Panc1 (cell line): ENCODE results near the gene CLK2. TPM values are rescaled to one million over a fixed set of nuclear protein-coding genes. Genes with fewer than 3 reads are reported as not detected.

Experiments
- ATAC-seq: fragments of 200-7000 bp; cut with Tn5 transposase; 2 replicates; pipeline ENCODE4 v1.9.1; 2020; ENCODE audit warnings: mild to moderate bottlenecking, moderate library complexity
- BruUV-seq: library from RNA; stranded (reverse); fragments of 400-500 nt; replicated peaks from 2 replicates; lab custom pipeline; 2021; lab: Mats Ljungman, UMichigan
- CTCF ChIA-PET: fragments of 300-600 bp; sonication (Branson Sonifier 250); formaldehyde crosslinking; loops from one replicate; lab custom pipeline; 2022; ENCODE audit warnings: antibody characterized with exemption; lab: Charles Lee
- POLR2A ChIA-PET: fragments of 300-600 bp; sonication (Branson Sonifier 250); formaldehyde crosslinking; loops from one replicate; lab custom pipeline; 2022; ENCODE audit warnings: antibody characterized with exemption; lab: Charles Lee
- DNase-seq: peaks from one replicate; pipeline ENCODE4 v3.0.0-alpha.2; 2010; ENCODE audit warnings: low read depth, low spot score
- H3K27ac ChIP-seq: 2 replicates; pipeline ENCODE4 v1.5.1; 2011; ENCODE audit warnings: mild to moderate bottlenecking, low read length, inconsistent platforms
- H3K27me3 ChIP-seq: fragments of 200-500 bp; sonication (Bioruptor generic); 2 replicates; pipeline ENCODE4 v1.6.0; 2014; ENCODE audit warnings: low read length, inconsistent platforms; ENCODE audit not compliant: control insufficient read depth, insufficient read depth
- H3K36me3 ChIP-seq: fragments of 200-500 bp; sonication (Bioruptor generic); 2 replicates; pipeline ENCODE4 v1.5.1; 2014; ENCODE audit warnings: inconsistent platforms, mild to moderate bottlenecking, low read length, moderate library complexity; ENCODE audit not compliant: control insufficient read depth, insufficient read depth
- H3K4me1 ChIP-seq: 2 replicates; pipeline ENCODE4 v1.5.1; 2011; ENCODE audit warnings: inconsistent platforms, mild to moderate bottlenecking, low read length, moderate library complexity; ENCODE audit not compliant: control insufficient read depth, insufficient read depth
- H3K4me3 ChIP-seq, 2 experiments: 2 replicates each; pipeline ENCODE4 v1.5.1; 2011 to 2012; ENCODE audit warnings: low read depth in 2 of 2, low read length in 2 of 2, mild to moderate bottlenecking in 2 of 2, inconsistent platforms in 1 of 2, moderate library complexity in 1 of 2
- H3K9me3 ChIP-seq: fragments of 200-500 bp; sonication (Bioruptor generic); 2 replicates; pipeline ENCODE4 v1.5.1; 2014; ENCODE audit warnings: low read depth, mild to moderate bottlenecking, inconsistent platforms, low read length, moderate library complexity; ENCODE audit not compliant: control insufficient read depth, insufficient read depth
- POLR2AphosphoS5 ChIP-seq: IDR thresholded peaks from 2 replicates; pipeline ENCODE4 v1.6.1; 2012; ENCODE audit warnings: mild to moderate bottlenecking, low read depth, low read length, moderate library complexity
- REST ChIP-seq, 2 experiments: IDR thresholded peaks; 2 replicates each; pipeline ENCODE4 v1.6.1; 2011 to 2012; ENCODE audit warnings: low read depth in 2 of 2, control low read depth in 1 of 2, low read length in 1 of 2, mild to moderate bottlenecking in 1 of 2, moderate library complexity in 1 of 2; ENCODE audit not compliant: insufficient read depth in 1 of 2
- SIN3A ChIP-seq: IDR thresholded peaks from 2 replicates; pipeline ENCODE4 v1.6.1; 2012; ENCODE audit warnings: low read depth, mild to moderate bottlenecking, low read length, moderate library complexity, borderline replicate concordance; ENCODE audit not compliant: insufficient read depth
- TCF7L2 ChIP-seq: IDR thresholded peaks from 2 replicates; pipeline ENCODE4 v1.6.1; 2011; ENCODE audit warnings: mild to moderate bottlenecking, low read depth, low read length, inconsistent platforms
- in situ Hi-C: cut with HindIII; loops from 2 replicates; pipeline ENCODE4 v1.10.0; 2016; ENCODE audit warnings: low sequenced_read_pairs, low pct_unique_long_range_greater_than_20kb
- intact Hi-C: fragments of 100-400 bp; cut with micrococcal nuclease; formaldehyde crosslinking; loops from one replicate; pipeline ENCODE4 v1.10.0; 2022; ENCODE audit not compliant: unreplicated experiment
- total RNA-seq: library from RNA; stranded (reverse); gene quantifications from one replicate; pipeline ENCODE4 v1.2.1, GENCODE V29; 2021; ENCODE audit not compliant: unreplicated experiment
- TF ChIP-seq, protein P1 (sequence below): fragments of 450-650 bp; IDR thresholded peaks from 2 replicates; pipeline ENCODE4 v1.5.1; 2017; ENCODE audit warnings: mild to moderate bottlenecking

CLK2 gene
- total RNA-seq, 1 experiment from 2014 or later: 43.6 TPM

DNA sequence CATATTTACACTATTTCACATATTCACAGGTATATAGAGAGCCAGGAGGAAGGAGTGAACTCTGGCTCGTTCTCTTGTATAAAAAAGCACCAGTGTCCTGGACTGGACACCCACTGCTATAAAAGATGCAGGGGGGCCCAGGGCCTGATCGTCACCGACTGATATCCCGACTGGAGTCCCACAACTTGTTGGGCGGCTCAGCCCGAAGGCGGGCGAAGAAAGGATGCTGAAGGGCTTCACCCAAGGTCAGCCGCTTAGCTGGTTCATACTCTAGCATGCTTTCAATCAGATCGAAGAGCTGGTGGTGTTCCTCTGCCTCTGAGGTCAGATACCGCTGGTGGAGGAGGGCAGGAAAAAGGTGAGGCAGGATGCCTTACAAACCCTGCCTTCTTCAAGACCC lies 10.2 kb downstream of the CLK2 start:
- no peaks in the 10 kb centered on the region for H3K27me3 ChIP-seq
- POLR2A ChIA-PET: no interaction called here
- intact Hi-C loops (no loop called here), in situ Hi-C loops (no loop called here)
- CTCF ChIA-PET: interaction anchor here (0.7 kb wide), 1 partner anchor 11 kb away, joined by 3 read pairs; no protein-coding TSS in a partner anchor
- H3K4me3 ChIP-seq: no peak overlapping the region
- no peaks in the 10 kb centered on the region for H3K9me3 ChIP-seq
- peaks cover 13% of the 10 kb centered on the region for H3K4me1 ChIP-seq
- BruUV-seq: no TSS peak
- H3K36me3 ChIP-seq: peaks cover 18% of the 10 kb centered on the region
- DNase-seq (no peak), ATAC-seq (no peak)
- H3K27ac ChIP-seq: peak overlapping the region; percentile 97
- TF ChIP-seq POLR2AphosphoS5 (no peak), TCF7L2 (no peak), REST (IDR thresholded peaks at IDR 0.05; ENCODE audit: insufficient read depth in 1 of 2, low read depth in 2 of 2, low read length in 1 of 2) (no peak), SIN3A (no peak)
- TF ChIP-seq, protein P1, sequence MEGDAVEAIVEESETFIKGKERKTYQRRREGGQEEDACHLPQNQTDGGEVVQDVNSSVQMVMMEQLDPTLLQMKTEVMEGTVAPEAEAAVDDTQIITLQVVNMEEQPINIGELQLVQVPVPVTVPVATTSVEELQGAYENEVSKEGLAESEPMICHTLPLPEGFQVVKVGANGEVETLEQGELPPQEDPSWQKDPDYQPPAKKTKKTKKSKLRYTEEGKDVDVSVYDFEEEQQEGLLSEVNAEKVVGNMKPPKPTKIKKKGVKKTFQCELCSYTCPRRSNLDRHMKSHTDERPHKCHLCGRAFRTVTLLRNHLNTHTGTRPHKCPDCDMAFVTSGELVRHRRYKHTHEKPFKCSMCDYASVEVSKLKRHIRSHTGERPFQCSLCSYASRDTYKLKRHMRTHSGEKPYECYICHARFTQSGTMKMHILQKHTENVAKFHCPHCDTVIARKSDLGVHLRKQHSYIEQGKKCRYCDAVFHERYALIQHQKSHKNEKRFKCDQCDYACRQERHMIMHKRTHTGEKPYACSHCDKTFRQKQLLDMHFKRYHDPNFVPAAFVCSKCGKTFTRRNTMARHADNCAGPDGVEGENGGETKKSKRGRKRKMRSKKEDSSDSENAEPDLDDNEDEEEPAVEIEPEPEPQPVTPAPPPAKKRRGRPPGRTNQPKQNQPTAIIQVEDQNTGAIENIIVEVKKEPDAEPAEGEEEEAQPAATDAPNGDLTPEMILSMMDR: no peak

GRCh38 chr1:155261852-155262673 lies 11.2 kb downstream of the CLK2 start, which contains the start of gene SCAMP3:
SCAMP3 (minus strand) TSS chr1:155262360; CDS start chr1:155262151, 209 bp downstream.
- intact Hi-C loops (no loop called here), in situ Hi-C loops (no loop called here)
- ChIA-PET CTCF (interaction anchor here (1.1 kb wide), 1 partner anchor 12 kb away, joined by 4 read pairs; no protein-coding TSS in a partner anchor), POLR2A (no interaction called here)
- Histone ChIP-seq H3K27me3 (no peaks in the 10 kb centered on the region), H3K4me1 (peaks cover 13% of the 10 kb centered on the region), H3K4me3 (peak within 1 kb of the TSS; percentile 87 to 95), H3K36me3 (peaks cover 12% of the 10 kb centered on the region), H3K9me3 (no peaks in the 10 kb centered on the region), H3K27ac (peak within 1 kb of the TSS; percentile 97)
- TF ChIP-seq SIN3A (peak; percentile 74), TCF7L2 (no peak), REST (IDR thresholded peaks at IDR 0.05; ENCODE audit: insufficient read depth in 1 of 2, low read depth in 2 of 2, low read length in 1 of 2) (0 out of 4 replicates have a peak, but pooled peaks of 1 of the 2 experiments have one; percentile 57), POLR2AphosphoS5 (peak; percentile 99)
- TF ChIP-seq, protein P1: no peak
- no TSS peak for BruUV-seq
- ATAC-seq (peak; percentile 97), DNase-seq (peak; percentile 94)
